ENCODE results near the gene RIOK1. TPM values are rescaled to one million over a fixed set of nuclear protein-coding genes. Genes with fewer than 3 reads are reported as not detected.
A peak's percentile ranks its signal among the peaks of the same experiment; 100 is the strongest.

RIOK1 gene
- total and polyA plus RNA-seq, 2 of the 13 experiments (the other 11 are each of a cell fraction or from before 2014, with no cell fraction given): 9.4 to 37.8 TPM

DNA sequence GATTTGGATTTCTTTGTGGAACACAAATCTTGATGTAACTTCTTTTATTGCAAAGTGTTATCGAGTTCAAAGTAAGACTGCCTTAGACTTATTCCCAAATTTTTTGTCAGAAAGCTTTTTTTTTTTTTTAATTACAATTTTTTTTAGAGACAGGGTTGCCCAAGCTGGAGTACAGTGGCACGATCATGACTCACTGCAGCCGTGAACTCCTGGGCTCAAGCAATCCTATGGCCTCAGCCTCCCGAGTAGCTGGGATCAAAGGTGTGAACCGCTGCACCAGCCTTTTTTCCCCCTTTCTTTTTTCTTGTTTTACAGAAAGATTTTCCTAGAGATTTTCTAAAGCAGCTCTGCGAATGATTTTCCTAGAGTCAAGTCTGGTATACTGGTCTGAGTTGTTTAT, 2.8 kb downstream of the RIOK1 start:
- ChIA-PET CTCF (ENCODE audit: low intra/inter-chr PET ratio, low total read pairs) (interaction anchor here (0.6 kb wide), 1 partner anchor 223 kb away, joined by 3 read pairs; no protein-coding TSS in a partner anchor), POLR2A (interaction anchor here (0.7 kb wide), 1 partner anchor 198 kb away, joined by 3 read pairs; the partner anchor contains the start of gene SNRNP48)
- no peak overlapping the region for H3K9ac ChIP-seq (ENCODE audit: insufficient read depth, low read depth, low read length)
- ATAC-seq (no peak), DNase-seq (ENCODE audit: low spot score) (no peak), FAIRE-seq (no peak)
- peaks cover 5 to 39% of the 10 kb centered on the region in 2 experiments for H3K36me3 ChIP-seq (replicated peaks in 1 of 2; ENCODE audit: control insufficient read depth in 1 of 2, insufficient read depth in 2 of 2, low read length in 2 of 2)
- no peaks in the 10 kb centered on the region; a peak in 1 of 5 replicates for H3K27me3 ChIP-seq (ENCODE audit: control insufficient read depth in 1 of 2, insufficient read depth in 2 of 2, low read length in 2 of 2)
- no peaks in the 10 kb centered on the region for H3K9me3 ChIP-seq (ENCODE audit: low read length)
- H3K4me3 ChIP-seq (replicated peaks in 1 of 3; ENCODE audit: insufficient read depth in 1 of 3, low read depth in 2 of 3, low read length in 3 of 3): no peak overlapping the region
- no TSS peak for BruUV-seq (replicated peaks)
- no peaks in the 10 kb centered on the region for H4K20me1 ChIP-seq (ENCODE audit: insufficient read depth, low read length)
- H3K79me2 ChIP-seq (ENCODE audit: insufficient read depth, low read length): peaks cover 34% of the 10 kb centered on the region
- no peak overlapping the region for H2AFZ ChIP-seq (ENCODE audit: low read length)
- intact Hi-C loops (cut with micrococcal nuclease; ENCODE audit: unreplicated experiment) (no loop called here), in situ Hi-C loops (cut with HindIII; ENCODE audit: extremely low pct_ligation_motif_present, low pct_unique_long_range_greater_than_20kb) (no loop called here)
- 51% methylated on average over 6 of the region's 6 CpGs for WGBS (ENCODE audit: low lambda C conversion rate)
- peak overlapping the region; percentile 92 for H3K4me2 ChIP-seq (ENCODE audit: low read depth, low read length)
- H3K27ac ChIP-seq (ENCODE audit: extremely low read length, insufficient read depth, low read length): no peak overlapping the region
- H3K4me1 ChIP-seq (ENCODE audit: insufficient read depth, low read length): peaks cover 37% of the 10 kb centered on the region
- TF ChIP-seq RORA (CRISPR knock-in tag; IDR thresholded peaks at IDR 0.05): no peak
- TF ChIP-seq, protein P1, sequence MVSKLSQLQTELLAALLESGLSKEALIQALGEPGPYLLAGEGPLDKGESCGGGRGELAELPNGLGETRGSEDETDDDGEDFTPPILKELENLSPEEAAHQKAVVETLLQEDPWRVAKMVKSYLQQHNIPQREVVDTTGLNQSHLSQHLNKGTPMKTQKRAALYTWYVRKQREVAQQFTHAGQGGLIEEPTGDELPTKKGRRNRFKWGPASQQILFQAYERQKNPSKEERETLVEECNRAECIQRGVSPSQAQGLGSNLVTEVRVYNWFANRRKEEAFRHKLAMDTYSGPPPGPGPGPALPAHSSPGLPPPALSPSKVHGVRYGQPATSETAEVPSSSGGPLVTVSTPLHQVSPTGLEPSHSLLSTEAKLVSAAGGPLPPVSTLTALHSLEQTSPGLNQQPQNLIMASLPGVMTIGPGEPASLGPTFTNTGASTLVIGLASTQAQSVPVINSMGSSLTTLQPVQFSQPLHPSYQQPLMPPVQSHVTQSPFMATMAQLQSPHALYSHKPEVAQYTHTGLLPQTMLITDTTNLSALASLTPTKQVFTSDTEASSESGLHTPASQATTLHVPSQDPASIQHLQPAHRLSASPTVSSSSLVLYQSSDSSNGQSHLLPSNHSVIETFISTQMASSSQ (IDR thresholded peaks at IDR 0.05; ENCODE audit: low read depth): no peak
- TF ChIP-seq, protein P1 (CRISPR knock-in tag; IDR thresholded peaks at IDR 0.05; ENCODE audit: borderline replicate concordance): no peak
- TF ChIP-seq TCF7 (IDR thresholded peaks at IDR 0.05; ENCODE audit: low read depth): peak; percentile 17; the same call in 1 of the 2 replicates
- TF ChIP-seq ZNF737 (CRISPR knock-in tag; IDR thresholded peaks at IDR 0.05; ENCODE audit: borderline replicate concordance): no peak
- no peak for TF ChIP-seq EP300 (IDR thresholded peaks at IDR 0.05; ENCODE audit: low read depth in 2 of 2, low read length in 2 of 2)
- no peak for TF ChIP-seq EP300 (CRISPR knock-in tag; IDR thresholded peaks at IDR 0.05; ENCODE audit: borderline replicate concordance)
- TF ChIP-seq FOSL2 (CRISPR knock-in tag; IDR thresholded peaks at IDR 0.05): peak; percentile 80
- TF ChIP-seq, protein P2, sequence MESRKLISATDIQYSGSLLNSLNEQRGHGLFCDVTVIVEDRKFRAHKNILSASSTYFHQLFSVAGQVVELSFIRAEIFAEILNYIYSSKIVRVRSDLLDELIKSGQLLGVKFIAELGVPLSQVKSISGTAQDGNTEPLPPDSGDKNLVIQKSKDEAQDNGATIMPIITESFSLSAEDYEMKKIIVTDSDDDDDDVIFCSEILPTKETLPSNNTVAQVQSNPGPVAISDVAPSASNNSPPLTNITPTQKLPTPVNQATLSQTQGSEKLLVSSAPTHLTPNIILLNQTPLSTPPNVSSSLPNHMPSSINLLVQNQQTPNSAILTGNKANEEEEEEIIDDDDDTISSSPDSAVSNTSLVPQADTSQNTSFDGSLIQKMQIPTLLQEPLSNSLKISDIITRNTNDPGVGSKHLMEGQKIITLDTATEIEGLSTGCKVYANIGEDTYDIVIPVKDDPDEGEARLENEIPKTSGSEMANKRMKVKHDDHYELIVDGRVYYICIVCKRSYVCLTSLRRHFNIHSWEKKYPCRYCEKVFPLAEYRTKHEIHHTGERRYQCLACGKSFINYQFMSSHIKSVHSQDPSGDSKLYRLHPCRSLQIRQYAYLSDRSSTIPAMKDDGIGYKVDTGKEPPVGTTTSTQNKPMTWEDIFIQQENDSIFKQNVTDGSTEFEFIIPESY (CRISPR knock-in tag; IDR thresholded peaks at IDR 0.05): peak; percentile 62; the same call in 1 of the 2 replicates
- no peak for TF ChIP-seq EED (CRISPR knock-in tag; IDR thresholded peaks at IDR 0.05)
- TF ChIP-seq SP140L (CRISPR knock-in tag; IDR thresholded peaks at IDR 0.05; ENCODE audit: borderline replicate concordance): no peak
- no peak for TF ChIP-seq ZNF562 (CRISPR knock-in tag; IDR thresholded peaks at IDR 0.05; ENCODE audit: borderline replicate concordance)
- TF ChIP-seq BCL6 (CRISPR knock-in tag; IDR thresholded peaks at IDR 0.05): no peak
- TF ChIP-seq ZFYVE20 (CRISPR knock-in tag; IDR thresholded peaks at IDR 0.05; ENCODE audit: borderline replicate concordance, low read depth): no peak
- TF ChIP-seq KDM4B (CRISPR knock-in tag; IDR thresholded peaks at IDR 0.05): no peak
- TF ChIP-seq ZNF367 (CRISPR knock-in tag; IDR thresholded peaks at IDR 0.05; ENCODE audit: borderline replicate concordance): no peak

Data from HepG2 (cell line).